GM12874 (cell line): ENCODE results near the gene KREMEN1.

Experiments used
- TF ChIP-seq, protein P1 (sequence below): IDR thresholded peaks from 2 replicates; pipeline ENCODE4 v1.5.1; 2011; ENCODE audit warnings: low read depth, mild to moderate bottlenecking, control low read depth, low read length, moderate library complexity; ENCODE audit not compliant: insufficient read depth

Gene KREMEN1

DNA sequence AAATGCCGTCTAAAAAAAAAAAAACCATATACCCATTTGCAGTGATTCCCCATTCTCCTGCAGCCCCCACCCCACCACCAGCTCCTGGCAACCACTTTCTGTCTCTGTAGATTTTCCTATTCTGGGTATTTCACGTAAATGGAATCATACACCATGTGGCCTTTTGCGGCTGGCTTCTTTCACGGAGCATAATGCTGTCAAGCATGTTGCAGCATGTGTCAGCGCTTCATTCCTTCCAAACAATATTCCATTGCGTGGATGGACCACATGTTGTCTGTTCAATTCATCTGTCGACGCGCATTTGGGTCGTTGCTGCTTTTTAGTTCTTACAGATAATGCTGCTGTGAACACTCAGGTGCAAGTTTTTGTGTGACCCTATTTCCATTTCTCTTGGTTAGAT is 118.1 kb downstream of the KREMEN1 start:
- TF ChIP-seq, protein P1, sequence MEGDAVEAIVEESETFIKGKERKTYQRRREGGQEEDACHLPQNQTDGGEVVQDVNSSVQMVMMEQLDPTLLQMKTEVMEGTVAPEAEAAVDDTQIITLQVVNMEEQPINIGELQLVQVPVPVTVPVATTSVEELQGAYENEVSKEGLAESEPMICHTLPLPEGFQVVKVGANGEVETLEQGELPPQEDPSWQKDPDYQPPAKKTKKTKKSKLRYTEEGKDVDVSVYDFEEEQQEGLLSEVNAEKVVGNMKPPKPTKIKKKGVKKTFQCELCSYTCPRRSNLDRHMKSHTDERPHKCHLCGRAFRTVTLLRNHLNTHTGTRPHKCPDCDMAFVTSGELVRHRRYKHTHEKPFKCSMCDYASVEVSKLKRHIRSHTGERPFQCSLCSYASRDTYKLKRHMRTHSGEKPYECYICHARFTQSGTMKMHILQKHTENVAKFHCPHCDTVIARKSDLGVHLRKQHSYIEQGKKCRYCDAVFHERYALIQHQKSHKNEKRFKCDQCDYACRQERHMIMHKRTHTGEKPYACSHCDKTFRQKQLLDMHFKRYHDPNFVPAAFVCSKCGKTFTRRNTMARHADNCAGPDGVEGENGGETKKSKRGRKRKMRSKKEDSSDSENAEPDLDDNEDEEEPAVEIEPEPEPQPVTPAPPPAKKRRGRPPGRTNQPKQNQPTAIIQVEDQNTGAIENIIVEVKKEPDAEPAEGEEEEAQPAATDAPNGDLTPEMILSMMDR: no peak

DNA sequence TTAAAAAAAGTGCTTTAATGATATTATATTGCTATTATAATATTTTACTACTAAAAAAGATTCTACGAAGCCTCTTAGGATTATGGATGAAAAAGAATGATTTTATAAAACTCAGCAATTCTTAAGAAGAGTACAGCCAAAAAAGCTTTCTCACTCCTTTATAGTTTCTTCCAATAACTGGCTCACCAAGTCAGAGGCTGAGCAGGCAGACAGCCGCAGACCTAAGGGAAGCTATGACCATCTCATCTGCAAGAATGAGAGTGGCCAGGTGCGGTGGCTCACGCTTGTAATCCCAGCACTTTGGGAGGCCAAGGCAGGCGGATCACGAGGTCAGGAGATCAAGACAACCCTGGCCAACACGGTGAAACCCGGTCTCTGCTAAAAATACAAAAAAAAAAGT is 120.2 kb downstream of the KREMEN1 start:
- TF ChIP-seq, protein P1: no peak

DNA sequence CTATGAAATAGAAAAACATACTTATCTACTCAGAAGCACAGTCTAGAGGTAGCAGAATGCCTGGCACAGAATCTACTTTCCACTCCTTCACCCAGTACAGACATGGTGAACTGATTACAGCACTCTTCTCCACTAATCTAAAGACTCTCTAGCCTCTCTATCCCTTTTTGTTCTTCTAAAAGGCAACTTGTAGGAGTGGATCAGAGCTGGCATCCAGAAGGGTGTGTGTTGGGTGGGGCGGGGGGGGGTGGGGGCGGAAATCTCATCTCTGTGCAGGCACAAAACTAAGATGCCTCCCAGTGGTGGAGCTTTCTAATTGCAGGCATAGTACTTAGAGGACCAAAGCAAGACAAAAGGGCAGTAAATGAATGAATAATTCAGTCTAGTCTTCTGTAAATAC is 121.3 kb downstream of the KREMEN1 start:
- TF ChIP-seq, protein P1: no peak

DNA sequence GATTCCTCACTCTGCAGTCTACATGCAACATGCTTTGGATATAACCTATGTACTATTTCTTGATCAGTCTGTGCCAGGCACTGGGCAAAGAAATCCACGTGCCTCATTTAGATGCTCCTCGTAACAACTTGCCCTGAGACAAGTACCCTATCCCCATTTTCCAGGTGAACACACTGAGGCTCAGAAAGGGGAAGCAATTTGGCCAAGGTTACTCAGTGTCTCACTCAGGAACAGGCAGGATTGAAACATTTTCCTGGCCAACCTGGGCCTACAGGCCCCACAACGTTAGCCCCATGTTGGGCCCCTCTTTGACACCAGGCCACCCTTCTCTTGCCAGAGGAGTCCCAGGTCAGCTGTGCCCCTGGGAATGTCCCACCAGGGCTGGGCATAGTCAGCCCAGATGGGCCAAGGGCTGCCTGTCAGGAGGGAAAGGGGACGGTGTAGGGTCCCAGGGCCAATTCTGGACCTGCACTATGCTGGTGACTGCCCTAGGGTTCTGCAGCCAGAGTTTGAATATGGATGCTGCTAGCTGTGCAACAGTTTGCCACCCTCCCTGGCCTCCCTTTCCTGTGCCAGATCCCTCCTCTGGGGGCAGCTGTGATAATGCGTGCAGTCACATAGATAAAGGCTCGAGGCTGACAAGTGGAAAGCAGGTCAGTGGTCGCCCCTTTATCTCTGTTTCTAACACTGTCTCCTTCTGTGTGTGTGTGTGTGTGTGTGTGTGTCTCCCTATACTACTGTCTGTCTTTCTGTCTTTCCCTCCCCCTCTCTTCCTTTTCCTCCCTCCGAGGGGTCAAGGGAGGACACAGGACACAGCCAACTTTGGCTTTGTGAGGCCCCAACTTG is 122.5 kb downstream of the KREMEN1 start:
- TF ChIP-seq, protein P1: no peak

DNA sequence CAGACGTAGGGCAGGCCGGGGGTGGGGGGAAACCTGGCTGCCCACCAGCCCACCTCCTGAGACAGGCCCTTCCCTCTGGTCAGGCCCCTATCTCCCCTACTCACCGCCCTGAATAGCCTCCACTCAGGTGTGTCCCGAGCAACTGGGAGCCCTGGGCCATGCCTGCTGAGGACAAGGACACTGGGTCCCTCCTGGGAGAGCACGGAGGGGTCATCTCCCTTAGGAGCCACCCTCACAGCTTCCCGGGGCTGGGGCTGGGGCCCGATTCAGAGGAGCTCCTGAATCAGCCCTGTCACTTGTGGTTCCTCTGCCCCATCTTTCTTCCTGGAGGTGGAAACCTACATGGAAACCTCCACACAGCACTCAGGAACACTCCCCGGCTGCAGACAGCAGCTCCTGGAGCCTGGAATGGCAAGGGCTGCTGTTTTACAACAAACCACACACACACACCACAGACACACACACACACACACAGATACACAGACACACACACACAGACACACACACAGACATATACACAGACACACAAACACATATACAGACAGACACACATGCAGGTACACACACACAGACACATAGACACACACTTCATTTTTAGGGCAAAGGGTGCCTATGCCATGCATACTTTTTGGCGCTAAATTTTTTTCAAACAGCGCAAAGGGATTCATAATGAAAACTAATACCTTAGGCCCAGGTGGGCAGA is 123.3 kb downstream of the KREMEN1 start:
- TF ChIP-seq, protein P1: no peak

DNA sequence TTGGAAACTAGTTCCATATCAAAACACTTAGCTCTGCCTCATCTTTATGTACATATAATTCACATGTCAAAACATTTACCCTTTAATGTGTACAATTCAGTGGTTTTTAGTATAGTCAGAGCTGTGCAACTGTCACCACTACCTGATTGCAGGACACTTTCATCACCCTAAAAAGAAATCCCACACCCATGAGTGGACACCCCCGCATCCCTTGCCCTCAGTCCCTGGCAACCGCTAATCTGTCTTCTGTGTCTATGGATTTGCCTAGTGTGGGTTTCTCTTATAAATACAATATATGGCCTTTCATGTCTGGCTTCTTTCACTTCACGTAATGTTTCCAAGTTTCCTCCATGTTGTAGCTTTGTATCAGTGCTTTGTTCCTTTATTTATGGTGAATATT is 124.3 kb downstream of the KREMEN1 start:
- TF ChIP-seq, protein P1: no peak

DNA sequence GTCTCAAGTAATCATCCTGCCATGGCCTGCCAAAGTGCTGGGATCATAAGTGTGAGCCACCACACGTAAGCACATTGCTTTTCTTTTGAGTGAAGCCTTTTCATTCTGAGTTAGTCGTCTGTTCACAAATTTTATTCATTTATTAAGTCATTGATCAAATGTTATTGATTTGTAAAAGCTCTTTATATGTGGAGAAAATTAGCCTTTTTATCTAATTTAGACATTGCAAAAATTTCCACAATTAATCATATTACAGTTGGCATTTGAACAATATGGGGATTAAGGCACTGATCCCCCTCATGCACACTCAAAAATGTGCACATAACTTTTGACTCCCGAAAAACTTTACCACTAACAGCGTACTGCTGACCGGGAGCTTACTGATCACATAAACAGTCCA is 125.4 kb downstream of the KREMEN1 start:
- TF ChIP-seq, protein P1: no peak
